HepG2 (cell line): Measurements from ENCODE around the gene SDK2. TPM values are rescaled to one million over a fixed set of nuclear protein-coding genes. Genes with fewer than 3 reads are reported as not detected.

Source experiments
- ZNF530 ChIP-seq: sonication (generic); formaldehyde crosslinking; IDR thresholded peaks from 2 replicates; pipeline ENCODE4 v1.5.0; 2020; ENCODE audit warnings: low read depth, mild to moderate bottlenecking, missing genetic modification reagents
- polyA plus RNA-seq, 8 experiments: library from polyadenylated mRNA; depleted of rRNA in 3 of 8; stranded (reverse) in 7 of 8; unstranded in 1 of 8; fragments of >200 nt; fragmentation: Illumina TruSeq in 4 of 8; extraction: Trizol in 4 of 8; gene quantifications; 2 replicates each; pipeline versions ENCODE4 v1.2.1 to v1.2.3, GENCODE V29; 2011 to 2016; ENCODE audit warnings: low read depth in 4 of 8, missing spikeins in 1 of 8, mixed read lengths in 1 of 8; ENCODE audit not compliant: insufficient read depth in 1 of 8
- total RNA-seq, 5 experiments: library from RNA; depleted of rRNA; stranded (reverse); fragments of >200 nt; fragmentation: Illumina TruSeq; extraction: Trizol; gene quantifications; 2 replicates each; pipeline ENCODE4 v1.2.3, GENCODE V29; 2016; ENCODE audit warnings: low read depth in 1 of 5
- TF ChIP-seq, protein P1 (sequence below): sonication (generic); formaldehyde crosslinking; IDR thresholded peaks from 2 replicates; pipeline ENCODE4 v1.5.1; 2020; ENCODE audit warnings: mild to moderate bottlenecking, missing genetic modification reagents, borderline replicate concordance
- TF ChIP-seq, protein P2 (sequence below), 2 experiments: sonication (generic) in 1 of 2; formaldehyde crosslinking in 1 of 2; IDR thresholded peaks; 2 replicates each; pipeline versions ENCODE4 v1.6.1 to v1.9.0; 2014 to 2022; ENCODE audit warnings: antibody characterized with exemption in 1 of 2, borderline replicate concordance in 1 of 2, inconsistent platforms in 1 of 2, low read depth in 1 of 2, missing genetic modification reagents in 1 of 2

SDK2 gene
- total and polyA plus RNA-seq, 2 of the 13 experiments (the other 11 are each of a cell fraction or from before 2014, with no cell fraction given) = not detected

DNA sequence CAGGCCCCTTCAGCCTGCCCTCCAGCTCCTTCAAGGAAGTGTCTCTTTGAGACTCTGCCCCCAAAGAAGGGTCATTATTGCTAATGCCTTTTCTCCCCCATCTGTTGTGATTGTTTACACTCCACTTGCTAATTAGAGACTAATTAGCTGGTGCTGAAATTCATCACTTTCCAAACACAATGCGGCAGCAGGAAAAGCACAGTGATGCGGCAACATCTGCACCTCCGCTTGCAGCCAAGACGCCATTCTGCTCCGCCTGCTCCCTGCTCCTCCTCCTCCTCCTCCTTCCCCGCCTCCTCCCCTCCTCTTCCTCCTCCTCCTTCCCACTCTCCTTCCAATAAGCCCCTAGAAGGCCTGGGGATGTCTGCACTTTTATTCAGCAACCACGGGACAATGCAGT, 110.5 kb downstream of the SDK2 start (continued):
- TF ChIP-seq, protein P1, sequence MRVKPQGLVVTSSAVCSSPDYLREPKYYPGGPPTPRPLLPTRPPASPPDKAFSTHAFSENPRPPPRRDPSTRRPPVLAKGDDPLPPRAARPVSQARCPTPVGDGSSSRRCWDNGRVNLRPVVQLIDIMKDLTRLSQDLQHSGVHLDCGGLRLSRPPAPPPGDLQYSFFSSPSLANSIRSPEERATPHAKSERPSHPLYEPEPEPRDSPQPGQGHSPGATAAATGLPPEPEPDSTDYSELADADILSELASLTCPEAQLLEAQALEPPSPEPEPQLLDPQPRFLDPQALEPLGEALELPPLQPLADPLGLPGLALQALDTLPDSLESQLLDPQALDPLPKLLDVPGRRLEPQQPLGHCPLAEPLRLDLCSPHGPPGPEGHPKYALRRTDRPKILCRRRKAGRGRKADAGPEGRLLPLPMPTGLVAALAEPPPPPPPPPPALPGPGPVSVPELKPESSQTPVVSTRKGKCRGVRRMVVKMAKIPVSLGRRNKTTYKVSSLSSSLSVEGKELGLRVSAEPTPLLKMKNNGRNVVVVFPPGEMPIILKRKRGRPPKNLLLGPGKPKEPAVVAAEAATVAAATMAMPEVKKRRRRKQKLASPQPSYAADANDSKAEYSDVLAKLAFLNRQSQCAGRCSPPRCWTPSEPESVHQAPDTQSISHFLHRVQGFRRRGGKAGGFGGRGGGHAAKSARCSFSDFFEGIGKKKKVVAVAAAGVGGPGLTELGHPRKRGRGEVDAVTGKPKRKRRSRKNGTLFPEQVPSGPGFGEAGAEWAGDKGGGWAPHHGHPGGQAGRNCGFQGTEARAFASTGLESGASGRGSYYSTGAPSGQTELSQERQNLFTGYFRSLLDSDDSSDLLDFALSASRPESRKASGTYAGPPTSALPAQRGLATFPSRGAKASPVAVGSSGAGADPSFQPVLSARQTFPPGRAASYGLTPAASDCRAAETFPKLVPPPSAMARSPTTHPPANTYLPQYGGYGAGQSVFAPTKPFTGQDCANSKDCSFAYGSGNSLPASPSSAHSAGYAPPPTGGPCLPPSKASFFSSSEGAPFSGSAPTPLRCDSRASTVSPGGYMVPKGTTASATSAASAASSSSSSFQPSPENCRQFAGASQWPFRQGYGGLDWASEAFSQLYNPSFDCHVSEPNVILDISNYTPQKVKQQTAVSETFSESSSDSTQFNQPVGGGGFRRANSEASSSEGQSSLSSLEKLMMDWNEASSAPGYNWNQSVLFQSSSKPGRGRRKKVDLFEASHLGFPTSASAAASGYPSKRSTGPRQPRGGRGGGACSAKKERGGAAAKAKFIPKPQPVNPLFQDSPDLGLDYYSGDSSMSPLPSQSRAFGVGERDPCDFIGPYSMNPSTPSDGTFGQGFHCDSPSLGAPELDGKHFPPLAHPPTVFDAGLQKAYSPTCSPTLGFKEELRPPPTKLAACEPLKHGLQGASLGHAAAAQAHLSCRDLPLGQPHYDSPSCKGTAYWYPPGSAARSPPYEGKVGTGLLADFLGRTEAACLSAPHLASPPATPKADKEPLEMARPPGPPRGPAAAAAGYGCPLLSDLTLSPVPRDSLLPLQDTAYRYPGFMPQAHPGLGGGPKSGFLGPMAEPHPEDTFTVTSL = no peak
- TF ChIP-seq, protein P2, sequence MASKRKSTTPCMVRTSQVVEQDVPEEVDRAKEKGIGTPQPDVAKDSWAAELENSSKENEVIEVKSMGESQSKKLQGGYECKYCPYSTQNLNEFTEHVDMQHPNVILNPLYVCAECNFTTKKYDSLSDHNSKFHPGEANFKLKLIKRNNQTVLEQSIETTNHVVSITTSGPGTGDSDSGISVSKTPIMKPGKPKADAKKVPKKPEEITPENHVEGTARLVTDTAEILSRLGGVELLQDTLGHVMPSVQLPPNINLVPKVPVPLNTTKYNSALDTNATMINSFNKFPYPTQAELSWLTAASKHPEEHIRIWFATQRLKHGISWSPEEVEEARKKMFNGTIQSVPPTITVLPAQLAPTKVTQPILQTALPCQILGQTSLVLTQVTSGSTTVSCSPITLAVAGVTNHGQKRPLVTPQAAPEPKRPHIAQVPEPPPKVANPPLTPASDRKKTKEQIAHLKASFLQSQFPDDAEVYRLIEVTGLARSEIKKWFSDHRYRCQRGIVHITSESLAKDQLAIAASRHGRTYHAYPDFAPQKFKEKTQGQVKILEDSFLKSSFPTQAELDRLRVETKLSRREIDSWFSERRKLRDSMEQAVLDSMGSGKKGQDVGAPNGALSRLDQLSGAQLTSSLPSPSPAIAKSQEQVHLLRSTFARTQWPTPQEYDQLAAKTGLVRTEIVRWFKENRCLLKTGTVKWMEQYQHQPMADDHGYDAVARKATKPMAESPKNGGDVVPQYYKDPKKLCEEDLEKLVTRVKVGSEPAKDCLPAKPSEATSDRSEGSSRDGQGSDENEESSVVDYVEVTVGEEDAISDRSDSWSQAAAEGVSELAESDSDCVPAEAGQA (IDR thresholded peaks at IDR 0.05; ENCODE audit: low read depth) = no peak
- TF ChIP-seq, protein P2 (CRISPR knock-in tag; IDR thresholded peaks at IDR 0.05; ENCODE audit: borderline replicate concordance) = no peak
- no peak for TF ChIP-seq ZNF530 (CRISPR knock-in tag)
- TF ChIP-seq, all 625 proteins: peak for 0
